Skeletal muscle tissue (tissue), 4 donors: Measurements from ENCODE around the gene CCDC116. TPM values are rescaled to one million over a fixed set of nuclear protein-coding genes. Genes with fewer than 3 reads are reported as not detected.

Experiments
- H3K27ac ChIP-seq: one replicate; pipeline ENCODE4 v1.7.0; 2013; ENCODE audit warnings: mild to moderate bottlenecking, low read depth, low read length, inconsistent platforms
- H3K27me3 ChIP-seq, 3 donors: one replicate each; pipeline ENCODE4 v1.7.0; 2013; ENCODE audit warnings: low read length in 3 of 3; ENCODE audit not compliant: control insufficient read depth in 3 of 3, insufficient read depth in 3 of 3
- H3K36me3 ChIP-seq, 3 donors: one replicate each; pipeline ENCODE4 v1.7.0; 2013; ENCODE audit warnings: low read length in 3 of 3; ENCODE audit not compliant: control insufficient read depth in 3 of 3, insufficient read depth in 3 of 3
- H3K4me1 ChIP-seq, 3 donors: one replicate each; pipeline ENCODE4 v1.7.0; 2013; ENCODE audit warnings: low read length in 3 of 3, mild to moderate bottlenecking in 3 of 3; ENCODE audit not compliant: control insufficient read depth in 3 of 3, insufficient read depth in 3 of 3
- H3K4me3 ChIP-seq, 3 donors: one replicate each; pipeline ENCODE4 v1.7.0; 2013; ENCODE audit warnings: low read length in 3 of 3
- H3K9ac ChIP-seq, 3 donors: one replicate each; pipeline ENCODE4 v1.7.0; 2013; ENCODE audit warnings: low read length in 3 of 3, mild to moderate bottlenecking in 3 of 3, moderate library complexity in 2 of 3, low read depth in 1 of 3
- H3K9me3 ChIP-seq, 3 donors: one replicate each; pipeline ENCODE4 v1.7.0; 2013; ENCODE audit warnings: low read length in 3 of 3; ENCODE audit not compliant: control insufficient read depth in 3 of 3
- total RNA-seq: library from RNA; depleted of rRNA; stranded (reverse); fragments of >200 nt; gene quantifications from one replicate; pipeline ENCODE4 v1.2.3, GENCODE V29; 2014
- donor health status: Osteomylitis.

Gene CCDC116
- total RNA-seq: not detected

DNA sequence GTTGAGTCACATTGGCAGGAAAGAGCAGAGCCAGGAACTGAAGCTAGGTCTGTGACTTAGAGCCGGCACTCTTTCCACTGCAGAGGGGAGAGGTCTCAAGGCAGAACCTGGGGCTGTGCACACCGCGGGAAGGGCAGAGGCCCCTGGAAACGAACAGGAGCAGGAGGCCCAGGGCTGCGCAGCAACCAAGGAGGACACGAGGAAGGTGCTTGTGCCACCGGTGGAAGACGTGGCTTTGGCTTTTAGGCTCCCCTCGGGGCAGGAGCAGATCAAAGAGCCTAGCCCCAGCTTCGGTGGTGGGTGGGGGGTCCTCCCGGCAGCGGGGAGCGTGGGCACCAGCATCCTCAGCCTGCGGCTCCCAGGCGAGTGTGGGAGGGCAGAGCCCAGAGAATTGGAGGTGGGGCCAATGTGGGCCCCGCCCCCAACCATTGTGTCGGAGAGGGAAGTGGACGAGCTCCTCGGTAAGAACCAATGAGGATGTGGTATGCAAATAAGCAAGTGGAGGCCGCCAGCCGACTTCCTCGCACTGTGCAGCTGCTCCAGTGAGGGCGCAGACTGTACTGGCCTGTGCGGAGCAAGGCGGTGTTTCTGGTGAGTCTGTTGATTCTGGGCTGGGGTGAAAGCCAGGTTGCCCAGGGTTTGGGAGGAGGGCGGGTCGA lies at the start of gene CCDC116:
CCDC116 (plus strand) TSS at position 524 of the 659 bp plus-strand sequence. CDS start 422 bp downstream, outside the sequence.
- H3K9ac ChIP-seq: no peak within 1 kb of the TSS
- H3K4me3 ChIP-seq: no peak within 1 kb of the TSS

GRCh38 chr22:21582801-21583740 lies 49.5 kb upstream of the CCDC116 start:
- Histone ChIP-seq H3K27ac (no peak overlapping the region), H3K27me3 (no peaks in the 10 kb centered on the region), H3K9me3 (no peaks in the 10 kb centered on the region), H3K9ac (no peak overlapping the region), H3K4me3 (no peak overlapping the region), H3K4me1 (peaks cover 12 to 19% (median 18%) of the 10 kb centered on the region in 3 donors), H3K36me3 (no peaks in the 10 kb centered on the region)

More for the DNA sequence above, at the start of gene CCDC116:
- Histone ChIP-seq H3K4me1 (peaks cover 4 to 10% (median 8%) of the 10 kb centered on the region in 3 donors), H3K27me3 (no peaks in the 10 kb centered on the region), H3K36me3 (no peaks in the 10 kb centered on the region), H3K9me3 (no peaks in the 10 kb centered on the region), H3K27ac (no peak within 1 kb of the TSS)

GRCh38 chr22:21585389-21585788 lies 47.2 kb upstream of the CCDC116 start:
- Histone ChIP-seq H3K27me3 (no peaks in the 10 kb centered on the region), H3K4me1 (peaks cover 4 to 18% (median 12%) of the 10 kb centered on the region in 3 donors)

GRCh38 chr22:21587803-21588611 lies 44.6 kb upstream of the CCDC116 start:
- Histone ChIP-seq H3K4me1 (peaks cover 26 to 39% (median 35%) of the 10 kb centered on the region in 3 donors), H3K27ac (no peak overlapping the region), H3K36me3 (peaks cover 1 to 3% (median 2%) of the 10 kb centered on the region in 3 donors), H3K9me3 (no peaks in the 10 kb centered on the region), H3K27me3 (no peaks in the 10 kb centered on the region), H3K9ac (no peak overlapping the region), H3K4me3 (no peak overlapping the region)

More at GRCh38 chr22:21585389-21585788, 47.2 kb upstream of the CCDC116 start:
- no peaks in the 10 kb centered on the region for H3K36me3 ChIP-seq
- no peak overlapping the region for H3K27ac ChIP-seq
- no peak overlapping the region for H3K9ac ChIP-seq
- no peak overlapping the region for H3K4me3 ChIP-seq
- no peaks in the 10 kb centered on the region for H3K9me3 ChIP-seq

- Histone ChIP-seq H3K27ac (no peak overlapping the region), H3K27me3 (no peaks in the 10 kb centered on the region), H3K4me1 (peaks cover 26 to 49% (median 42%) of the 10 kb centered on the region in 3 donors), H3K36me3 (peaks cover 14 to 17% (median 15%) of the 10 kb centered on the region in 3 donors), H3K9me3 (no peaks in the 10 kb centered on the region), H3K9ac (no peak overlapping the region), H3K4me3 (no peak overlapping the region)
These were observed 43.2 kb upstream of the CCDC116 start for GRCh38 chr22:21589396-21589795.

- Histone ChIP-seq H3K27me3 (no peaks in the 10 kb centered on the region), H3K9me3 (no peaks in the 10 kb centered on the region), H3K9ac (peak overlapping the region in 1 of 3 donors; percentile 25), H3K36me3 (peaks cover 18 to 26% (median 22%) of the 10 kb centered on the region in 3 donors), H3K4me1 (peaks cover 29 to 55% (median 48%) of the 10 kb centered on the region in 3 donors), H3K4me3 (no peak overlapping the region), H3K27ac (no peak overlapping the region)
These were observed 41.5 kb upstream of the CCDC116 start for GRCh38 chr22:21590809-21591641.

GRCh38 chr22:21591695-21592094 lies 40.9 kb upstream of the CCDC116 start:
- H3K27ac ChIP-seq: no peak overlapping the region
- peaks cover 18 to 28% (median 22%) of the 10 kb centered on the region in 3 donors for H3K36me3 ChIP-seq
- no peaks in the 10 kb centered on the region for H3K9me3 ChIP-seq
- H3K4me3 ChIP-seq: no peak overlapping the region
- peak overlapping the region in 1 of 3 donors; percentile 25 for H3K9ac ChIP-seq
- no peaks in the 10 kb centered on the region for H3K27me3 ChIP-seq
- peaks cover 29 to 55% (median 48%) of the 10 kb centered on the region in 3 donors for H3K4me1 ChIP-seq

GRCh38 chr22:21592422-21592821 lies 40.1 kb upstream of the CCDC116 start:
- H3K4me3 ChIP-seq: no peak overlapping the region
- H3K9me3 ChIP-seq: no peaks in the 10 kb centered on the region
- H3K4me1 ChIP-seq: peaks cover 29 to 54% (median 48%) of the 10 kb centered on the region in 3 donors
- peak overlapping the region in 1 of 3 donors; percentile 28 for H3K9ac ChIP-seq
- no peaks in the 10 kb centered on the region for H3K27me3 ChIP-seq
- peaks cover 18 to 28% (median 22%) of the 10 kb centered on the region in 3 donors for H3K36me3 ChIP-seq
- H3K27ac ChIP-seq: no peak overlapping the region
